ENCODE data around the gene GPR87.

Gene GPR87

DNA sequence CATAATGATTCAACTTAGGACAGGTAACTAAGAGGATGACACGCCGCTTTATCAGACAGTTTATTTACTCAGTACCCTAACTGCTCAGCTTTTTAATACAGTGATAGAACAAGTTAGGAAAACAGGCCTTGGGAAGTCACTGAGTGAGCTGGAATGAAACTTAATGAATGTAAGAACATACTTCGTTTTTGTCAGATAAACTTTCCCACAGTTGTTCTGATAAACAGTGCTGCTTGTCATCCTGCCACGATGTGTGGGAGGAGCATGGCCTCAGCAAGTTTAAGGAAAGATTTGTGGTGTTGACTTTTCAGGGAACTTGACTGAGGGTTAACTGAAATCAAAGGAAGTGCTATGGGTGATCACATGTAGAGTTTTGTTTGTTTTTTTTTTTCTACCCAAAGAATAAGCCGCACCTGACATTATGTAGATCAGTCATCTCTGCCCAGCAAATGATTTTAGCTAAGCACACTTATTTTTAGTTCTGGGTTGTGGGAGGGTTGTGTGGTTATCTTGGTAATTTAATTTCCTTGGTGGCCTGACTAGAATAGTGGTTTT is 32.6 kb downstream of the GPR87 start:
- H3K4me3 ChIP-seq (ENCODE audit: low read depth, low read length) = no peak overlapping the region
- DNase-seq (ENCODE audit: low read depth) = peak; percentile 20
- no peak for TF ChIP-seq MYC (IDR thresholded peaks at IDR 0.05; ENCODE audit: low read depth, low read length)
- TF ChIP-seq POLR2A (IDR thresholded peaks at IDR 0.05; ENCODE audit: extremely low read depth, insufficient read length) = no peak
- TF ChIP-seq, protein P1, sequence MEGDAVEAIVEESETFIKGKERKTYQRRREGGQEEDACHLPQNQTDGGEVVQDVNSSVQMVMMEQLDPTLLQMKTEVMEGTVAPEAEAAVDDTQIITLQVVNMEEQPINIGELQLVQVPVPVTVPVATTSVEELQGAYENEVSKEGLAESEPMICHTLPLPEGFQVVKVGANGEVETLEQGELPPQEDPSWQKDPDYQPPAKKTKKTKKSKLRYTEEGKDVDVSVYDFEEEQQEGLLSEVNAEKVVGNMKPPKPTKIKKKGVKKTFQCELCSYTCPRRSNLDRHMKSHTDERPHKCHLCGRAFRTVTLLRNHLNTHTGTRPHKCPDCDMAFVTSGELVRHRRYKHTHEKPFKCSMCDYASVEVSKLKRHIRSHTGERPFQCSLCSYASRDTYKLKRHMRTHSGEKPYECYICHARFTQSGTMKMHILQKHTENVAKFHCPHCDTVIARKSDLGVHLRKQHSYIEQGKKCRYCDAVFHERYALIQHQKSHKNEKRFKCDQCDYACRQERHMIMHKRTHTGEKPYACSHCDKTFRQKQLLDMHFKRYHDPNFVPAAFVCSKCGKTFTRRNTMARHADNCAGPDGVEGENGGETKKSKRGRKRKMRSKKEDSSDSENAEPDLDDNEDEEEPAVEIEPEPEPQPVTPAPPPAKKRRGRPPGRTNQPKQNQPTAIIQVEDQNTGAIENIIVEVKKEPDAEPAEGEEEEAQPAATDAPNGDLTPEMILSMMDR (IDR thresholded peaks at IDR 0.05; ENCODE audit: low read depth, low read length) = no peak
- TF ChIP-seq, protein P2, sequence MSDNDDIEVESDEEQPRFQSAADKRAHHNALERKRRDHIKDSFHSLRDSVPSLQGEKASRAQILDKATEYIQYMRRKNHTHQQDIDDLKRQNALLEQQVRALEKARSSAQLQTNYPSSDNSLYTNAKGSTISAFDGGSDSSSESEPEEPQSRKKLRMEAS (IDR thresholded peaks at IDR 0.05; ENCODE audit: low read depth, low read length) = no peak

DNA sequence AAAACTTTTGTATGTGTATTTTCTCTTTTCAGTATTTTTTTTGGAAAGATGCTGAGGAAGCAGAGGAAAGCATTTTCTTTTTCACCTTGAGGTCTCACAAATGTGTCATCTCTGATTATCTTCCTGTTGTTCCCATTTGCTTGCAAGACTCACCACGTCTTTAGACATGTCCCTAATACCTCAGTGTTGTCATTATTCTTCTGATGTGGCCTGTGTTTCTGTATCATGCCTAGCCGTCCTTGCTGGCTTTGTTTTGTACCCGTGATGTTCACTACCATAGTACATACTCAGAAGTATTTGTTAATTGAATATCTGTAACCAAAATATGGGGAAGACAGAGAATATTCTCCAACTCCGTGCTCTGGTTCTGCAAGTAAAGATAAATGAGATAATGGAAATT is 33.2 kb downstream of the GPR87 start:
- no peak overlapping the region for H3K4me3 ChIP-seq (ENCODE audit: low read depth, low read length)
- TF ChIP-seq, protein P2 (IDR thresholded peaks at IDR 0.05; ENCODE audit: low read depth, low read length) = no peak
- no peak for TF ChIP-seq MYC (IDR thresholded peaks at IDR 0.05; ENCODE audit: low read depth, low read length)
- TF ChIP-seq, protein P1 (IDR thresholded peaks at IDR 0.05; ENCODE audit: low read depth, low read length) = no peak
- no peak for TF ChIP-seq POLR2A (IDR thresholded peaks at IDR 0.05; ENCODE audit: extremely low read depth, insufficient read length)
- DNase-seq (ENCODE audit: low read depth) = no peak

DNA sequence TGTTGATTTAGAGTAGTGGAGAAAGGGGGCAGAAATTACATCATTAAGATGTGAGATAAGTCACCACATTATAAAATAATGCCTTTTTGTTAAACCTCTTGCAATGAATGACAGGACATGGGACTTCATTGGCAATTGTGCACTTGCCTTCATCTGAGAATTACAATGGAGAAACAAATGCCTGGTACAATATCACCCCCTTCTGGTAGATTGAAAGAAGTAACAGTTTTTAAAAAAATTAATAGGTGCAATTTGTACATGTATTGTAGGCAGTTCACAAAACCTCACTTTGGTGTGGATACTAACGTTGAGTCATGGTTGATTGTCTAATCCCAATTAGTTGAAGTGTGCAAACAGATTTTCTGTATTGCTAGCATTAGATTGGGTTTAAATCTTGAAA is 33.7 kb downstream of the GPR87 start:
- DNase-seq (ENCODE audit: low read depth) = peak; percentile 74
- no peak overlapping the region for H3K4me3 ChIP-seq (ENCODE audit: low read depth, low read length)
- no peak for TF ChIP-seq POLR2A (IDR thresholded peaks at IDR 0.05; ENCODE audit: extremely low read depth, insufficient read length)
- TF ChIP-seq, protein P1 (IDR thresholded peaks at IDR 0.05; ENCODE audit: low read depth, low read length) = peak; percentile 13

DNA sequence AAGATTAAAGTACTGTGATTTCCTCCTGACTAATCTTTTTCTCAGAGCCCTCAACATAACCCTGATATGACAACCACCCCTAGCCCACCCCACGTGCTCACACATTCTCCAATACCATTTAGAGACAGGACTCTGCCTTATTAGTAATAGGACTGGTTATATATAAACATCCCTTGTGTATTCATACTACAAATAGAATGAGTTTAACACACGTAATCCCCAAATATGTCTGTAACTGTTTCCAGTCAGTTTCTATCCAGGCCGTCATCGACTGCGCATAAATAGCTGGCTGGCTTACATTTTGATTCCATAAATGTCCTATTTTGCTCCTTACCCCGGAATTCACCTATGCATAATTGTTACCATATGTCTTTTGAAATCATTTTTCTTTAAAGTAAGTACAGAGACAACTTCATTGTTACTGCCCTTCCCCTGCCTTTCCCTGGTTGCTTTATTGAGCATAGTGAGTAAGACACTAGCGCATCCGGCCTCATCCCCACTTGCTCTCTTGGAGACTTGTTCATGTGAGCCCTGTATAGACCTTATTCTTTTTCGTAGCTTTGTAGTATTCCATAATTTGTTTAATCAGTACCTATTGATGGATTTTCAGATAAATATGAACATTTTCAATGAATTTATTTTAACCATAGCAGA is 34.8 kb downstream of the GPR87 start:
- H3K4me3 ChIP-seq (ENCODE audit: low read depth, low read length) = no peak overlapping the region
- TF ChIP-seq POLR2A (IDR thresholded peaks at IDR 0.05; ENCODE audit: extremely low read depth, insufficient read length) = no peak
- TF ChIP-seq, protein P2 (IDR thresholded peaks at IDR 0.05; ENCODE audit: low read depth, low read length) = no peak
- TF ChIP-seq MYC (IDR thresholded peaks at IDR 0.05; ENCODE audit: low read depth, low read length) = no peak
- TF ChIP-seq, protein P1 (IDR thresholded peaks at IDR 0.05; ENCODE audit: low read depth, low read length) = no peak
- DNase-seq (ENCODE audit: low read depth) = no peak

DNA sequence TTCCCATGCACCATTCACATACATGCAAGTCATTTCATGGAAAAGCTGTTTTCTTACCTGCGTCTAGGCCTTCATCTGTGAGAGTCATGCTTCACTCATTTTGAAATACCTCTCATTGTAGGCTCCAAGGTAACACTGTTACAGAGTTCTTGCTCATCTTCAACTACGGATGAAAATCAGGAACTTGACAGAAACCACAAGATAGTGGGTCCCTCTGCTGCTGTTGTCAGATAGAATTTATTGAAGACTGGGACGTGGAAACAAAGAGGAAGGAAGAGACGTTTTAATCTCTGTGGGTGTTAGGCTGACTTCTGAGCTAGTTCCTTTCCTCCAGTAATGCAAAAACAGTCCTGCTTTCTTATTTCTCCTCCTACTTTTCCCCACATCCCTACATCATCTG is 38.4 kb downstream of the GPR87 start, which contains the start of gene P2RY14:
TSS of gene P2RY14 (minus strand) at position 313 of the 400 bp plus-strand sequence. CDS start 64,226 bp downstream, outside the sequence.
- H3K4me3 ChIP-seq (ENCODE audit: low read depth, low read length) = no peak within 1 kb of the TSS
- DNase-seq (ENCODE audit: low read depth) = peak; percentile 85
- TF ChIP-seq POLR2A (IDR thresholded peaks at IDR 0.05; ENCODE audit: extremely low read depth, insufficient read length) (no peak), MYC (IDR thresholded peaks at IDR 0.05; ENCODE audit: low read depth, low read length) (no peak)
- TF ChIP-seq, protein P2 (IDR thresholded peaks at IDR 0.05; ENCODE audit: low read depth, low read length) = no peak
- TF ChIP-seq, protein P1 (IDR thresholded peaks at IDR 0.05; ENCODE audit: low read depth, low read length) = no peak

All from NB4 (cell line).